Activated CD8-positive, alpha-beta memory T cell treated with anti-CD3 and anti-CD28 coated beads, Interleukin-2, amount 50 U/mL, for 24 hours (primary cell): ENCODE data around the gene C6orf141.
"Not testable (repeated sequence)": the region's sequence is repeated elsewhere in the genome, so short reads cannot be mapped to it uniquely, and the experiment has no call there.

ENCODE experiments used
- DNase-seq: peaks from one replicate; pipeline ENCODE4 v3.0.0-alpha.2; 2020; ENCODE audit errors: extremely low read depth

C6orf141 gene

GRCh38 chr6:49570474-49571079 is 20.1 kb downstream of the C6orf141 start:
- no peak for DNase-seq

- DNase-seq = no peak
These were observed 26.1 kb downstream of the C6orf141 start for GRCh38 chr6:49576618-49577017.

- DNase-seq = no peak
These were observed 29.2 kb downstream of the C6orf141 start for GRCh38 chr6:49579649-49580048.

GRCh38 chr6:49582529-49582928 is 32.1 kb downstream of the C6orf141 start:
- no peak for DNase-seq

GRCh38 chr6:49587262-49587661 is 36.8 kb downstream of the C6orf141 start:
- not testable (repeated sequence) for DNase-seq
